ENCODE data around the gene FAM136A.

DNA sequence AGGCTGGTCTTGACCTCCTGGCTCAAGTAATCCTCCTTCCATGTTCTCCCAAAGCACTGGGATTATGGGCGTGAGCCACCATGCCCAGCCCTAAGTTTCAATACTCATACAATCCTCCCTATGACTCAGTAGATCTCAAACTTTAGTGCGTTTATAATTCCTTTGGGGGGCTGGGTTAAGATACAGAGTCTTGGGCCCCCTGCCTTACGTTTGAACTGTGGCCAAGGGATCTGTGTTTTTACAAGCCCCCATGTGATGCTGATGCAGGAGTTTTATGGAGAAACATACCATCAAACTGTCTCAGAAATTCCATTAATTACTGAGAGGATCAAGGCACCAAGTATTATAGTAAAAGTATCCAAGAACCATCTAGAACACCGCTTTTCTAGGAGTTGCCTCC, 38.2 kb upstream of the FAM136A start:
- TF ChIP-seq, protein P1, sequence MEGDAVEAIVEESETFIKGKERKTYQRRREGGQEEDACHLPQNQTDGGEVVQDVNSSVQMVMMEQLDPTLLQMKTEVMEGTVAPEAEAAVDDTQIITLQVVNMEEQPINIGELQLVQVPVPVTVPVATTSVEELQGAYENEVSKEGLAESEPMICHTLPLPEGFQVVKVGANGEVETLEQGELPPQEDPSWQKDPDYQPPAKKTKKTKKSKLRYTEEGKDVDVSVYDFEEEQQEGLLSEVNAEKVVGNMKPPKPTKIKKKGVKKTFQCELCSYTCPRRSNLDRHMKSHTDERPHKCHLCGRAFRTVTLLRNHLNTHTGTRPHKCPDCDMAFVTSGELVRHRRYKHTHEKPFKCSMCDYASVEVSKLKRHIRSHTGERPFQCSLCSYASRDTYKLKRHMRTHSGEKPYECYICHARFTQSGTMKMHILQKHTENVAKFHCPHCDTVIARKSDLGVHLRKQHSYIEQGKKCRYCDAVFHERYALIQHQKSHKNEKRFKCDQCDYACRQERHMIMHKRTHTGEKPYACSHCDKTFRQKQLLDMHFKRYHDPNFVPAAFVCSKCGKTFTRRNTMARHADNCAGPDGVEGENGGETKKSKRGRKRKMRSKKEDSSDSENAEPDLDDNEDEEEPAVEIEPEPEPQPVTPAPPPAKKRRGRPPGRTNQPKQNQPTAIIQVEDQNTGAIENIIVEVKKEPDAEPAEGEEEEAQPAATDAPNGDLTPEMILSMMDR (conservative IDR thresholded peaks at IDR 0.05; ENCODE audit: low read length), result no peak
- TF ChIP-seq EZH2phosphoT487 (IDR thresholded peaks at IDR 0.05; ENCODE audit: borderline replicate concordance), result no peak
